HG03139 (cell line): ENCODE measurements around the gene KANSL3.
"Not testable (repeated sequence)": the region's sequence is repeated elsewhere in the genome, so short reads cannot be mapped to it uniquely, and the experiment has no call there.

Experiments
- ATAC-seq: cut with Tn5 transposase; IDR thresholded peaks from one replicate; pipeline ENCODE4 v1.9.1; 2021; ENCODE audit not compliant: unreplicated experiment

KANSL3 gene

DNA sequence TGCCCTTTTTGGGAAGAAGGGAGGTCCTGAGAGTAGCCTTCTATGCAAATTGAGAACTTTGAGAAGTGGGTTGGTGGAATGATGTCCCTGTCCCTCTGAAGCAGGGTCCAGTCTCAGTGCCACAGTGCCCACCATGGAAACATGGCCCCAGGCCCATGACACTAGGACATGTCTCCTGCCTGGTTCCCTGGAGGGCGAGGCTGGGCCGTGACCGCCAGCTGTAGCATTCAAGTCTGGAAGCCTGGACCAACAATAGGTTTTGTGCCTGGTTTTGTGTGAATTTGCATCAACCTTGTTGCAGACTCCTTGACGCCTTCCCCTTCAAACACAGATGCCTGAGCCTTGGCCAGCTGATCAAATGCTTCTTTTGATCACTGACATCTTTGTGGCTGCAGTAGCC lies 74.1 kb downstream of the KANSL3 start:
- no peak for ATAC-seq

GRCh38 chr2:96558485-96558884 lies 79.6 kb downstream of the KANSL3 start:
- no peak for ATAC-seq

DNA sequence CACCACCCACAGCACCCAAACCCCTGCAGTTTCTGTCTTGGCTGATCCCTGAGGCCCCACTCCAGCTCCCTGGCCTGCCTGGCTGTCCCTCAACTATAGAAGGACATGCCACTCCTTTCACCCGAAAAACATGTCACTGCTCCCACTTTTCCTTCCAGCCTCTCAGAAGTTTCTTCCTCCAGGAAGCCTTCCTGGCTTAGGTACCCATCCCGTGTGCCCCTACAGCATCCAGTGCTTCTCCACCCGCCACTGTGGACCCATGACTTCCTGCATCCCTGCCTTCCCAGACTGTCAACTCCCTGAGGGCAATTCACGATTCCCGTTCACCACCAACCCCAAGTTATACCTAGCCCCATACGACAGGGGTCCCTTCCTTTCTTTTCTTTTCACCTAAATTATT lies 80.1 kb downstream of the KANSL3 start:
- no peak for ATAC-seq

- not testable (repeated sequence) for ATAC-seq
These were observed 80.7 kb downstream of the KANSL3 start for GRCh38 chr2:96557421-96557820.

- ATAC-seq: no peak
These were observed 81.4 kb downstream of the KANSL3 start for GRCh38 chr2:96556441-96557330.

DNA sequence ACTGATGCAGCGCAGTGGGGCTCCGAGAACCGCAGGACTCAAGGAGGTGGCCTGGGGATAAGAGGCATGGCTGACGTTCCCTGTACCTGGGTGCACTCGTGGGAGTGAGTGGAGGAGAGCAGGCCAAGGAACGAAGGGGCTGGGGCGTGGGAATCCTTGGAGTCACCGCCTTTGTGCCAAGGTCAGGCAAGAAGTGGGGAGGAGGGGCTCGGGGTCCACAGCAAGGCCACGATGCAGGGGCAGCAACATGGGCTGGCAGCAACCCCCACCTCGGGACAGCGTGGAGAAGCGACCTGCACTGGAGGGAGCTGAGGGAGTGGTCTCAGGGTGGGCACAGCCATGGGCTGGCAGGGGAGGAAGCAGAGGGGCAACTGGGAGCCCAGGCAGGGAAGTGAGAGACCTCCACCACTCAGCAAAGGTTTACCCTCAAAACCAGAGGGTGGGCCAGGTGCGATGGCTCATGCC lies 82.9 kb downstream of the KANSL3 start:
- ATAC-seq: no peak

DNA sequence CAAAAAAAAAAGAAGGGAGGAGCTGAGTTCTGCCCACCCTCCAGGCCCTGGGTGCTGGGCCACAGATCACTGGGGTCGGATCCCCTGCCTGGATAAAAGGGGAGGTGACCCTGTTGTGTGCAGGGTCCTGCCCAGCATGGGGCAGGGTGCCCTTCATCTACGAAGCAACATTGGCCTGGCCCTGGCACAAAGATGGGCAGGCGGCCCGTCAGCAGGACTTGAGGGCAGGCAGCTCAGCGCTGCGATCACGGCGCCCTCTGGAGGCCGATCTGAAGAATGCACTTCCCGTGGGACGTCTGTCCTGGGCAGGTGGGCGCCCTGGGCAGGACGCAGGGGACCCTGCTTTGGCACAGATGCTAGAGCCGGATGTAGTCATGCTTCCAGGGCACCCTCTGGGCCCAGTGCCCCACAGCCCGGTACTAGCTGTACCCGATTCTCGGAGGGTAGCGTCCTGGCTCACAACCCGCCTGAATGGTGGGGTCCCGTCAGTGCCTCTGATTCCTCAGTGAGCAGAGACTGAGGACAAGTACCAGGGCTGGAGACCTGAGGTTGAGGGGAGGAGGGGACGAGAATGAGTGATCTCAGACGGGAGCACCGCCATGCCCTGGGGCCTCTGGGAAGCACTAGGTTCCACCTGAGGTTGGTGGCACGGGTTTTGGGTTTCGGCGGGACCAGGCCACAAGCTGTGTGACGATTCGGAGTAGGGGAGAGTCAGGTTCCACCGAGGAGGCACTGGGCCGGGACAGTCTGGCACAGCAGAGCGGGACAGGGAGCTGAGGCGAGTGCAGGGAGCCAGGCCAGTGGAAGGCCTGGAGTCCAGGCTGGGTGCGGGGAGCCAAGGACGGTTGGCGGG lies 83.6 kb downstream of the KANSL3 start:
- ATAC-seq: no peak

DNA sequence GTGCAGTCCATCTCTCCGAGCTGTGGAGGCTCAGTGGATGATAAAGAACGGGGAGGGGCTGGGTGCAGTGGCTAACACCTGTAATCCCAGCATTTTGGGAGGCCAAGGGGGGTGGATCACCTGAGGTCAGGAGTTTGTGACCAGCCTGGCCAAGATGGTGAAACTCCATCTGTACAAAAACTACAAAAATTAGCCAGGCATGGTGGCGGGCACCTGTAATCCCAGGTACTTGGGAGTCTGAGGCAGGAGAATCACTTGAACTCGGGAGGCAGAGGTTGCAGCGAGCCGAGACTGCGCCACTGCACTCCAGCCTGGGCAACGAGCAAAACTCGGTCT lies 84.2 kb downstream of the KANSL3 start:
- ATAC-seq: not testable (repeated sequence)

DNA sequence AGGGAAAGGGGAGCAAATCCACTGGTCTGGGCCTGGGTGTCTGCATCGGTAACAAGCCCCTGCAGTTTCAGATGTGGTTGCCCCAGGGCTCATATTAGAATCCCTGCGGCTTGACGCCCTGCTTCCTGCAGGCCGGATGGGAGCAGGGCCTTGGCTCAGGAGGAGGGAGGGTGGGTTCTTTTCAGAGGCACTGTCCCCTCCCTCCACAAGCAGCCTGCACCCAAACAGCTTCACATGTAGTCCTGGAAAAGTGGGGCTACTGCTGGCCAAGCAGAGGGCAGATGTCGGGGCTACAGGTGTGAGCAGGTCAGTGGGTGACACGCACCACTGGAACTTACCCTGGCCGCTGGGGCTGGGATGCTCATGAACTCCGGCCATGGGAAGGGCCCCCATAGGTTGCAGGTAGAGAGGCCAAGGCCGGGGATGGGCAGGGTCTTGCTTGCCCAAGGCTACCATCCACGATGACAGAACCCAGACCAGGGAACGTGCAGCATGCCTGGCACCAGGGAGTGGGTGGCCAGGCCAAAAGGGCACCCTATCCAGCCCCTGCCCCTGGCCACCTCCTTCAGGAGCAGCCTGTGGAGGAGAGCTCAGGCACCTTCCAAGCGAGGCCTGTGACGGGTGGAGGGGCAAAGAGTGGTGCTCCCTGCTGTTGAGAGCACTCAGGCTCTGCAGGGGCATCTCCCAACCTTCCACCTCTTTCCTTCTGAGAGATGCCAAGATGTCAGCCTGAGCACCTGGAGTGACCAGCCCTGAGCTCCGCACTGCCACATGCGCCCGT lies 84.7 kb downstream of the KANSL3 start:
- no peak for ATAC-seq

DNA sequence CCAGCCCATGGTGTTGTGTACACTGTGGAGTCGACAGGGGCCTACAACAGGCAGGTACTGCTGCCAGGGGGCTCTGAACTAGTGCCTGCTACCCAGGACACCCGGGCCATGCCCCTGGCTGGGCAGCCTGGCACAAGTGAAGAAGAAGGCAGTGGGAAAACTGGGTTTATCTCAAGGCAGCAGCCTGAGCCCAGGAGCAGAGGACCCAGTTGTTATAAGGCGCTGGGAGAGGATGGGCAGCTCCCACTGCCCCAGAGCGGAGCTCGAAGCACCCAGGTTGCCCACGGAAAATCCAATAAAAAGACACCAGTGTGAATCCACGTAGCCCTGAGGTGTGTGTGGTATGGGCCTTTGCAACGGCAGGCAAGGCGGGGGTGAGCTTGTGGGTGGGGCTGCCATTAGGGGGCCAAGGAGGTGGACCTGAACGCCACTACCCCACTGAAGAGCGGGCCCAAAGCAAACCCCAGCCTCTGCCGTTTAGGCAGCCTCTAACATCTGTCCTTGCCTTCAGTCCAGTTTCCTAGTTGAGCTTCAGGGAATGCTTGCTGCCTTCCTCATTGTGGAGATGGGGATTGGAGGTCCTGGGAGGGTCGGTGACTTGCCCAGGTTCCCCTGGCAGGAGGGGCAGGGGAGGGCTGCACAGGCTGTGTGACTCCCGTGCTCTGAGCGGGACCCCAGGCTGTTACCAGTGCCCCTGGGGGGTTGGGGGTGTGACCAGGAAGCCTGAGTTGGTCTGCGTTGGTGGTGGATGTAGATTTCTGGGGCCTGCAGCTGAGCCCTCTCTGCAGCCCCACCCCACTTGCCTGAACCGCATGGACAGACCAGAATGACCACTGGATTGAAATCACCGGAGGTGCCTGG lies 85.6 kb downstream of the KANSL3 start:
- no peak for ATAC-seq

- ATAC-seq: no peak
These were observed 86.4 kb downstream of the KANSL3 start for GRCh38 chr2:96551605-96552314.

DNA sequence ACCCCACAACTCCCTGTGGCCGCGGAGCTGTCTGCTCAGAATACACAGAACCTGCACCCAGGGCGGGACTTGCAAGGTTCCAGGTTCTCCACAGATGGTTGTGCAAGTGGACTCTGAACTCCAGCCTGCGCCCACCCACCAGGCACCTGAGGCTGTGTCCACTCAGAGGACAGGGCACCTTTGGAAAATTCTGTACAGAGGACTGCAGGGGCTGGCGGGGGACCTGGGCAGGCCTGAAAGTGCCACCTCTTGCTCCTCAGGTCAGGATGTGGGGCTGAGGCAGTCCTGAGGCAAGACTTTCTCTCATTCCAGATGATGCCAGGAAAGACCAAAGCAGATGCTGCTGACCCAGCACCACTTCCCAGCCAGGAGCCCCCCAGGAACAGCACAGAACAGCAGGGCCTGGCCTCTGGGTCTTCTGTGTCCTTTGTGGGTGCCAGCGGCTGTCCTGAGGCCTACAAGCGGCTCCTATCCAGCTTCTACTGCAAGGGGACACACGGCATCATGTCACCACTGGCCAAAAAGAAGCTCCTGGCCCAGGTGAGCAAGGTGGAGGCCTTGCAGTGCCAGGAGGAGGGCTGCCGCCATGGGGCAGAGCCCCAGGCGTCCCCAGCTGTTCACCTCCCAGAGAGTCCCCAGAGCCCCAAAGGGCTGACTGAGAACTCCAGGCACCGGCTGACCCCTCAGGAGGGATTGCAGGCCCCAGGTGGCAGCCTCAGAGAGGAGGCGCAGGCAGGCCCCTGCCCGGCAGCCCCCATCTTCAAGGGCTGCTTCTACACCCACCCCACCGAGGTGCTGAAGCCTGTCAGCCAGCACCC lies 87.1 kb downstream of the KANSL3 start:
- ATAC-seq: no peak

GRCh38 chr2:96549967-96550786 lies 87.9 kb downstream of the KANSL3 start:
- ATAC-seq: no peak

- no peak for ATAC-seq
These were observed 88.7 kb downstream of the KANSL3 start for GRCh38 chr2:96549466-96549785.

- ATAC-seq: no peak
These were observed 89.3 kb downstream of the KANSL3 start for GRCh38 chr2:96548558-96549465.

DNA sequence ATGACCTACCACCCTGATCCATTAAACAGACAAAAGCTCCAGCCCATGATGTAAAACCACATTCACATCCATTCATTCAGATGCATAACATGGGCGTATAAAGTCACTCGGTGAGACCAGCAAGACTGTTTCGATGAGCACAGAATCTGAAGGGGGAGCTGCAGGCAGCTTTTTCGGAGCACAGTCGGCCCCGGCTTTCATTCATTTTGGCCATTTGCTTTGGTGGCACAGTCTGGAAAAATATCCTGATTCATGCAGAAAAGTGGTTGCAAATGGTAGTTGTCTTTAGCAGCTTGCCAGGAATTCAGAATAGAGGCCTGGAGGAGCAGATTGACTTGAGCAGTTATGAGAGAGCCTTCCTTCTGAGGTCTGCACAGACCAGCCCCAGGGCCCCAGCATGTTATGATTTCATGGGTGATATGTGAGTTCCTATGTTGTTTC lies 90.4 kb downstream of the KANSL3 start:
- ATAC-seq: no peak

DNA sequence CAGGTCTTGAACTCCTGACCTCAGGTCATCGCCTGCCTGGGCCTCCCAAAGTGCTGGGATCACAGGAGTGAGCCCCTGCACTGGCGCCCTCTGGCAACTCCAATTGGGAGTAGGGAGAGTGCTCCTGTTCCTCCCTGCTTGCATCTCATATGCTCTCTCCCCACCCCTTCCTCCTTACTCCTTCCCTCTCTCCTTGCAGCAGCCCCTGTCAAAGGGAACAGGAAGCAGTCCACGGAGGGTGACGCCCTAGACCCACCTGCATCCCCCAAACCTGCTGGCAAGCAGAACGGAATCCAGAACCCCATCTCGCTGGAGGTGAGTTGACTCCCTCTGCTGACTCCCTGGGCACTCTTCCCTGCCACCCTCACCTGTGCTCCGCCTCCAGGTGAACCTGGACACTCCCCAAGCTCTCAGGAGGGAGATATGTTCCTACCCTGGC lies 90.9 kb downstream of the KANSL3 start:
- no peak for ATAC-seq
